Uterus (tissue), 4 donors: ENCODE results near the gene TAF1. TPM values are rescaled to one million over a fixed set of nuclear protein-coding genes. Genes with fewer than 3 reads are reported as not detected.
"Not testable (repeated sequence)": the region's sequence is repeated elsewhere in the genome, so short reads cannot be mapped to it uniquely, and the experiment has no call there.

Experiments used
- DNase-seq, 2 donors: peaks; one replicate each; pipeline ENCODE4 v3.0.0-alpha.2; 2019 to 2020
- H3K27ac ChIP-seq, 2 donors: fragments of 200-600 bp; sonication (generic); 1 replicate in 1 of 2; 2 replicates in 1 of 2; pipeline ENCODE4 v1.5.1; 2016 to 2018
- H3K27me3 ChIP-seq, 2 donors: fragments of 200-600 bp; sonication (generic); one replicate each; pipeline ENCODE4 v1.5.1; 2018 to 2019; ENCODE audit warnings: control low read depth in 1 of 2
- H3K36me3 ChIP-seq, 2 donors: fragments of 200-600 bp; sonication (generic); one replicate each; pipeline ENCODE4 v1.5.1; 2019; ENCODE audit warnings: control low read depth in 1 of 2
- H3K4me1 ChIP-seq, 2 donors: fragments of 200-600 bp; sonication (generic); one replicate each; pipeline ENCODE4 v1.5.1; 2018 to 2019; ENCODE audit warnings: control low read depth in 1 of 2
- H3K4me3 ChIP-seq, 2 donors: fragments of 200-600 bp; sonication (generic); 1 replicate in 1 of 2; 2 replicates in 1 of 2; pipeline ENCODE4 v1.5.1; 2018 to 2019; ENCODE audit warnings: mild to moderate bottlenecking in 1 of 2
- H3K9me3 ChIP-seq, 2 donors: fragments of 200-600 bp; sonication (generic); one replicate each; pipeline ENCODE4 v1.5.1; 2019; ENCODE audit warnings: control low read depth in 1 of 2
- POLR2A ChIP-seq, 2 donors: fragments of 450-650 bp; IDR thresholded peaks; one replicate each; pipeline ENCODE4 v1.6.1; 2016; ENCODE audit warnings: antibody characterized with exemption in 2 of 2, mild to moderate bottlenecking in 1 of 2, moderate library complexity in 1 of 2
- intact Hi-C: fragments of 100-400 bp; cut with DNase I; formaldehyde crosslinking; loops from one replicate; pipeline ENCODE4 v1.15.1; 2023; ENCODE audit warnings: low total_unique reads
- total RNA-seq, 4 donors: library from RNA; depleted of rRNA in 3 of 4; stranded (reverse); fragments of >200 nt in 3 of 4; gene quantifications; one replicate each; pipeline versions ENCODE4 v1.1.0 to v1.2.4, GENCODE V29; 2014 to 2023
- TF ChIP-seq, protein P1 (sequence below), 4 experiments: fragments of 200-600 bp in 2 of 4; fragments of 450-650 bp in 2 of 4; sonication (generic) in 2 of 4; IDR thresholded peaks; one replicate each; pipeline ENCODE4 v1.5.1; 2016 to 2019; ENCODE audit warnings: antibody characterized with exemption in 4 of 4, mild to moderate bottlenecking in 2 of 4, moderate library complexity in 1 of 4
- donor health status: DM: yes; HTN: yes; CAD: no.

TAF1 gene
- total RNA-seq, 4 donors from 2014 or later = 66.5 to 171 (median 102) TPM

DNA sequence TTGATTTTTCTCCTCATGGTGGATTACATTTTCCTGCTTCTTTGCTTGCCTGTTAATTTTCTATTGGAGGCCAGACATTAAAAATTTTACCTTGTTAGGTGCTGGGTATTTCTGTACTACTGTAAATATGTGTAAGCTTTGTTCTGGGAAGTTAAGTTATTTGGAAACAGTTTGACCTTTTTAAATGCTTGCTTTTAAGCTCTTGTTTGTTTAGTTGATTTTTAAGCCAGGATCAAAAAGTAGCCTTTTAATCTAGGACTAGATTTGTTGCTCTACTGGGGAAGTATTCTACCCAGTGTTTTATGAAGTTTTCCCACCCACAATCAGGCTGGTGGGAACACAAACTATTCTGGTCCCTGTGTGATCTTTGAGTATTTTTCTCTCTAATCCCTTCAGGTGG lies 121.7 kb downstream of the TAF1 start:
- no peak overlapping the region for H3K4me3 ChIP-seq
- no peaks in the 10 kb centered on the region for H3K27me3 ChIP-seq
- H3K9me3 ChIP-seq = no peaks in the 10 kb centered on the region
- TF ChIP-seq, protein P1, sequence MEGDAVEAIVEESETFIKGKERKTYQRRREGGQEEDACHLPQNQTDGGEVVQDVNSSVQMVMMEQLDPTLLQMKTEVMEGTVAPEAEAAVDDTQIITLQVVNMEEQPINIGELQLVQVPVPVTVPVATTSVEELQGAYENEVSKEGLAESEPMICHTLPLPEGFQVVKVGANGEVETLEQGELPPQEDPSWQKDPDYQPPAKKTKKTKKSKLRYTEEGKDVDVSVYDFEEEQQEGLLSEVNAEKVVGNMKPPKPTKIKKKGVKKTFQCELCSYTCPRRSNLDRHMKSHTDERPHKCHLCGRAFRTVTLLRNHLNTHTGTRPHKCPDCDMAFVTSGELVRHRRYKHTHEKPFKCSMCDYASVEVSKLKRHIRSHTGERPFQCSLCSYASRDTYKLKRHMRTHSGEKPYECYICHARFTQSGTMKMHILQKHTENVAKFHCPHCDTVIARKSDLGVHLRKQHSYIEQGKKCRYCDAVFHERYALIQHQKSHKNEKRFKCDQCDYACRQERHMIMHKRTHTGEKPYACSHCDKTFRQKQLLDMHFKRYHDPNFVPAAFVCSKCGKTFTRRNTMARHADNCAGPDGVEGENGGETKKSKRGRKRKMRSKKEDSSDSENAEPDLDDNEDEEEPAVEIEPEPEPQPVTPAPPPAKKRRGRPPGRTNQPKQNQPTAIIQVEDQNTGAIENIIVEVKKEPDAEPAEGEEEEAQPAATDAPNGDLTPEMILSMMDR (IDR thresholded peaks at IDR 0.05) = no peak
- TF ChIP-seq POLR2A (IDR thresholded peaks at IDR 0.05) = no peak
- H3K36me3 ChIP-seq = no peaks in the 10 kb centered on the region
- no peak for DNase-seq
- intact Hi-C loops = no loop called here
- H3K27ac ChIP-seq = no peak overlapping the region
- no peaks in the 10 kb centered on the region for H3K4me1 ChIP-seq

DNA sequence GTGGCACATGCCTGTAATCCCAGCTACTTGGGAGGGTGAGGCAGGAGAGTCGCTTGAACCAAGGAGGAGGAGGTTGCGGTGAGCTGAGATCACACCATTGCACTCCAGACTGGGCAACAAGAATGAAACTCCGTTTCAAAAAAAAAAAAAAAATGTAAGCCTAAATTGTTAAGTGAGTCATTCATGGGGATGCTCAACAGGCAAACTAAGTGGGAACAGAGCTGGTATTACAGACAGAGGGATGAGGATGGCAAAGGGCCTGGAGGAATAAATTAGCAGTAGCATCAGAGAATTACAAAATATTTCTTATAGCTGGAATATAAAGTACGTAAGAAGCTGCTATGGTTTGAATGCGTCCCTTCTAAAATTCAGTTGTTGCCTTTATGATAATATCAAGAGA lies 123.4 kb downstream of the TAF1 start:
- no peak for DNase-seq

GRCh38 chrX:71492231-71493065 lies 126.3 kb downstream of the TAF1 start:
- H3K27me3 ChIP-seq = no peaks in the 10 kb centered on the region
- DNase-seq = peak; percentile 33 to 37
- no peaks in the 10 kb centered on the region for H3K36me3 ChIP-seq
- H3K4me3 ChIP-seq = peak overlapping the region; percentile 47
- no peaks in the 10 kb centered on the region for H3K9me3 ChIP-seq
- intact Hi-C loops = no loop called here
- no peaks in the 10 kb centered on the region for H3K4me1 ChIP-seq
- peak overlapping the region in 1 of 2 donors; percentile 34 for H3K27ac ChIP-seq
- TF ChIP-seq, protein P1 (IDR thresholded peaks at IDR 0.05) = no peak
- TF ChIP-seq POLR2A (IDR thresholded peaks at IDR 0.05) = no peak

More for the DNA sequence above, 123.4 kb downstream of the TAF1 start:
- no peaks in the 10 kb centered on the region for H3K27me3 ChIP-seq
- peak overlapping the region in 1 of 2 donors; percentile 16 for H3K27ac ChIP-seq
- H3K4me3 ChIP-seq = no peak overlapping the region
- no peaks in the 10 kb centered on the region for H3K9me3 ChIP-seq
- TF ChIP-seq, protein P1 (IDR thresholded peaks at IDR 0.05) = no peak
- no peak for TF ChIP-seq POLR2A (IDR thresholded peaks at IDR 0.05)
- no peaks in the 10 kb centered on the region for H3K36me3 ChIP-seq
- intact Hi-C loops = no loop called here
- no peaks in the 10 kb centered on the region for H3K4me1 ChIP-seq

DNA sequence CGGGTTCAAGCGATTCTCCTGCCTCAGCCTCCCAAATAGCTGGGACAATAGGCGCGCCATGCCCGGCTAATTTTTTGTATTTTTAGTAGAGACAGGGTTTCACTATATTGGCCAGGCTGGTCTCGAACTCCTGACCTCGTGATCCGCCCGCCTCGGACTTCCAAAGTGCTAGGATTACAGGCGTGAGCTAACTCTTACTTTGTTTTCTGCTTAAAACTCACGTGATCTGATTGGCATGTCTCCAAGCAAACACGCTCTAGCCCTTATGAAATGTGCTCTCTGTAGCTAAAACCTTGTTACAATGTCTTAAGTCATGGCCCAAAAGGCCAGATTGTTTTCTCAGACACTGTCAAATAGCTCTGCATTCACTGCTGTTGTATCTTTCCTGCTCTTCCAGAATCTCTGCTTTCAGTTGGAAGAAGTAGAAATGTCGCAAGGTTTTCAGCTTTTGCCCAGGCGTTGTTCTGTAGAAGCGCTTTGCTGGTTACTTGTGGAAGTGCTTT lies 127.0 kb downstream of the TAF1 start:
- Histone ChIP-seq H3K27me3 (no peaks in the 10 kb centered on the region), H3K4me3 (peak overlapping the region; percentile 47), H3K36me3 (no peaks in the 10 kb centered on the region), H3K9me3 (no peaks in the 10 kb centered on the region), H3K27ac (peak overlapping the region in 1 of 2 donors; percentile 34), H3K4me1 (no peaks in the 10 kb centered on the region)
- intact Hi-C loops = no loop called here
- DNase-seq = peak; percentile 30 to 60
- TF ChIP-seq, protein P1 (IDR thresholded peaks at IDR 0.05) = no peak
- no peak for TF ChIP-seq POLR2A (IDR thresholded peaks at IDR 0.05)

- H3K36me3 ChIP-seq, H3K27me3 ChIP-seq, H3K9me3 ChIP-seq, intact Hi-C loops, H3K4me1 ChIP-seq, H3K4me3 ChIP-seq, H3K27ac ChIP-seq, DNase-seq: not testable (repeated sequence)
Measured at GRCh38 chrX:71495979-71496378, 129.8 kb downstream of the TAF1 start.
